ENCODE measurements around the gene COPA. TPM values are rescaled to one million over a fixed set of nuclear protein-coding genes. Genes with fewer than 3 reads are reported as not detected.

The COPA gene
- total RNA-seq, 2 donors from 2014 or later: 123 to 129 TPM

- 87% methylated on average over 8 of the region's 8 CpGs for WGBS
- DNase-seq (ENCODE audit: low spot score): no peak
- no peak overlapping the region for H3K27ac ChIP-seq
- H3K4me1 ChIP-seq (replicated peaks): no peaks in the 10 kb centered on the region
- no peaks in the 10 kb centered on the region for H3K27me3 ChIP-seq (replicated peaks; ENCODE audit: insufficient read depth)
- H3K36me3 ChIP-seq: peaks cover 15 to 28% of the 10 kb centered on the region in 2 donors
- no peak overlapping the region for H3K4me3 ChIP-seq
- TF ChIP-seq POLR2AphosphoS5 (IDR thresholded peaks at IDR 0.05) (no peak), POLR2A (IDR thresholded peaks at IDR 0.05) (no peak), CTCF (IDR thresholded peaks at IDR 0.05) (no peak)
- no peaks in the 10 kb centered on the region for H3K9me3 ChIP-seq
- intact Hi-C loops (cut with DNase I): no loop called here
Measured at GRCh38 chr1:160352555-160352954, 9.5 kb upstream of the COPA start.

- Histone ChIP-seq H3K4me1 (replicated peaks) (no peaks in the 10 kb centered on the region), H3K4me3 (no peak overlapping the region), H3K27me3 (replicated peaks; ENCODE audit: insufficient read depth) (no peaks in the 10 kb centered on the region), H3K9me3 (no peaks in the 10 kb centered on the region), H3K36me3 (peaks cover 10 to 28% of the 10 kb centered on the region in 2 donors), H3K27ac (no peak overlapping the region)
- WGBS: 52% methylated on average over 4 of the region's 4 CpGs
- no peak for DNase-seq (ENCODE audit: low spot score)
- intact Hi-C loops (cut with DNase I): no loop called here
- TF ChIP-seq CTCF (IDR thresholded peaks at IDR 0.05) (no peak), POLR2A (IDR thresholded peaks at IDR 0.05) (no peak), POLR2AphosphoS5 (IDR thresholded peaks at IDR 0.05) (no peak)
Measured at GRCh38 chr1:160351629-160352028, 8.6 kb upstream of the COPA start.

GRCh38 chr1:160346958-160347357 is 3.9 kb upstream of the COPA start:
- no peaks in the 10 kb centered on the region for H3K4me1 ChIP-seq (replicated peaks)
- H3K27me3 ChIP-seq (replicated peaks; ENCODE audit: insufficient read depth): no peaks in the 10 kb centered on the region
- H3K4me3 ChIP-seq: no peak overlapping the region
- no peak overlapping the region for H3K27ac ChIP-seq
- no peaks in the 10 kb centered on the region for H3K9me3 ChIP-seq
- peaks cover 0 to 4% of the 10 kb centered on the region in 2 donors for H3K36me3 ChIP-seq
- intact Hi-C loops (cut with DNase I): no loop called here
- DNase-seq (ENCODE audit: low spot score): no peak
- TF ChIP-seq POLR2AphosphoS5 (IDR thresholded peaks at IDR 0.05): no peak
- TF ChIP-seq CTCF (IDR thresholded peaks at IDR 0.05): no peak
- TF ChIP-seq POLR2A (IDR thresholded peaks at IDR 0.05): no peak
- WGBS: 67% methylated on average over 4 of the region's 4 CpGs

GRCh38 chr1:160346463-160346862 is 3.4 kb upstream of the COPA start:
- intact Hi-C loops (cut with DNase I): no loop called here
- Histone ChIP-seq H3K27ac (no peak overlapping the region), H3K4me1 (replicated peaks) (peaks cover under 1% of the 10 kb centered on the region), H3K9me3 (no peaks in the 10 kb centered on the region), H3K36me3 (peaks cover 0 to 4% of the 10 kb centered on the region in 2 donors), H3K27me3 (replicated peaks; ENCODE audit: insufficient read depth) (no peaks in the 10 kb centered on the region), H3K4me3 (no peak overlapping the region)
- TF ChIP-seq CTCF (IDR thresholded peaks at IDR 0.05) (no peak), POLR2AphosphoS5 (IDR thresholded peaks at IDR 0.05) (no peak), POLR2A (IDR thresholded peaks at IDR 0.05) (no peak)
- 93% methylated on average over 10 of the region's 10 CpGs for WGBS
- no peak for DNase-seq (ENCODE audit: low spot score)

GRCh38 chr1:160344936-160345335 is 1.9 kb upstream of the COPA start:
- TF ChIP-seq CTCF (IDR thresholded peaks at IDR 0.05): no peak
- TF ChIP-seq POLR2A (IDR thresholded peaks at IDR 0.05): no peak
- TF ChIP-seq POLR2AphosphoS5 (IDR thresholded peaks at IDR 0.05): no peak
- no peak for DNase-seq (ENCODE audit: low spot score)
- no peak overlapping the region for H3K4me3 ChIP-seq
- intact Hi-C loops (cut with DNase I): no loop called here
- no peaks in the 10 kb centered on the region for H3K9me3 ChIP-seq
- H3K27ac ChIP-seq: no peak overlapping the region
- 95% methylated on average over 6 of the region's 6 CpGs for WGBS
- H3K36me3 ChIP-seq: peaks cover 0 to 4% of the 10 kb centered on the region in 2 donors
- peaks cover 4% of the 10 kb centered on the region for H3K4me1 ChIP-seq (replicated peaks)
- no peaks in the 10 kb centered on the region for H3K27me3 ChIP-seq (replicated peaks; ENCODE audit: insufficient read depth)
